Lower leg skin (tissue), 3 donors: ENCODE measurements around the gene ZBTB47.

ENCODE experiments used
- POLR2A ChIP-seq, 2 donors: fragments of 450-650 bp; IDR thresholded peaks; one replicate each; pipeline ENCODE4 v1.6.1; 2016 to 2017; ENCODE audit warnings: antibody characterized with exemption in 2 of 2, mild to moderate bottlenecking in 1 of 2, moderate library complexity in 1 of 2
- TF ChIP-seq, protein P1 (sequence below), 3 donors: fragments of 450-650 bp; IDR thresholded peaks; one replicate each; pipeline ENCODE4 v1.5.1; 2016; ENCODE audit warnings: antibody characterized with exemption in 3 of 3, mild to moderate bottlenecking in 3 of 3, moderate library complexity in 2 of 3

DNA sequence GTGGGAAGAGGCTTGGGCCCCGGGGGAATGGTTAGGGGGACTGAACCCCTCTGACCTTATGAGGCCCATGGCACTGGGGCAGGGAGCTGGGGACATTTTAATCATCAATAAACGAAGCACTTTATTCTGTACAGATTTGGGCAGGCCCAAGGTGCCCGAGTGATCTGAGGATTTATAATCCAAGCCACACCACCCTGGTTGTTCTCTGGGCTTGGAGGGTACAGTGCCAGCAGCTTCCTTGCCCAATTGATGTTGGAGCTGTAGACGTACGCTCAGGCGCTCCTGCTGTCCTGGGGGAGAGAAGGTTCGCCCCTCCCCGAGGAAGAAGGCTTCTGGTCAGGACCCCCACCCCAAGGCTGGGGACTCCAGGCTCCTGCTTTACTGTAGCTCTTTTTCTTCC, 12.5 kb downstream of the ZBTB47 start:
- TF ChIP-seq, protein P1, sequence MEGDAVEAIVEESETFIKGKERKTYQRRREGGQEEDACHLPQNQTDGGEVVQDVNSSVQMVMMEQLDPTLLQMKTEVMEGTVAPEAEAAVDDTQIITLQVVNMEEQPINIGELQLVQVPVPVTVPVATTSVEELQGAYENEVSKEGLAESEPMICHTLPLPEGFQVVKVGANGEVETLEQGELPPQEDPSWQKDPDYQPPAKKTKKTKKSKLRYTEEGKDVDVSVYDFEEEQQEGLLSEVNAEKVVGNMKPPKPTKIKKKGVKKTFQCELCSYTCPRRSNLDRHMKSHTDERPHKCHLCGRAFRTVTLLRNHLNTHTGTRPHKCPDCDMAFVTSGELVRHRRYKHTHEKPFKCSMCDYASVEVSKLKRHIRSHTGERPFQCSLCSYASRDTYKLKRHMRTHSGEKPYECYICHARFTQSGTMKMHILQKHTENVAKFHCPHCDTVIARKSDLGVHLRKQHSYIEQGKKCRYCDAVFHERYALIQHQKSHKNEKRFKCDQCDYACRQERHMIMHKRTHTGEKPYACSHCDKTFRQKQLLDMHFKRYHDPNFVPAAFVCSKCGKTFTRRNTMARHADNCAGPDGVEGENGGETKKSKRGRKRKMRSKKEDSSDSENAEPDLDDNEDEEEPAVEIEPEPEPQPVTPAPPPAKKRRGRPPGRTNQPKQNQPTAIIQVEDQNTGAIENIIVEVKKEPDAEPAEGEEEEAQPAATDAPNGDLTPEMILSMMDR (IDR thresholded peaks at IDR 0.05) = no peak
- TF ChIP-seq POLR2A (IDR thresholded peaks at IDR 0.05) = no peak
